RWPE1 (cell line): ENCODE results near the gene ASMTL.

ENCODE experiments used
- CTCF ChIA-PET: fragments of 350-600 bp; sonication (Branson Sonifier 250); formaldehyde crosslinking; extraction: SDS; loops from one replicate; lab custom pipeline; 2021; lab: Yijun Ruan, JAX
- POLR2A ChIA-PET: fragments of 400-600 bp; formaldehyde crosslinking; extraction: SDS; loops from one replicate; lab custom pipeline; 2020; ENCODE audit warnings: antibody characterized with exemption; ENCODE audit not compliant: low non-redundant PET; lab: Yijun Ruan, JAX
- DNase-seq: peaks from one replicate; pipeline ENCODE4 v3.0.0; 2012; ENCODE audit warnings: low spot score
- H3K27ac ChIP-seq: fragments of 450-650 bp; 2 replicates; pipeline ENCODE4 v1.5.1; 2017
- TF ChIP-seq, protein P1 (sequence below): fragments of 450-650 bp; conservative IDR thresholded peaks from 2 replicates; pipeline ENCODE4 v1.5.1; 2017; ENCODE audit warnings: low read depth, mild to moderate bottlenecking

The ASMTL gene

DNA sequence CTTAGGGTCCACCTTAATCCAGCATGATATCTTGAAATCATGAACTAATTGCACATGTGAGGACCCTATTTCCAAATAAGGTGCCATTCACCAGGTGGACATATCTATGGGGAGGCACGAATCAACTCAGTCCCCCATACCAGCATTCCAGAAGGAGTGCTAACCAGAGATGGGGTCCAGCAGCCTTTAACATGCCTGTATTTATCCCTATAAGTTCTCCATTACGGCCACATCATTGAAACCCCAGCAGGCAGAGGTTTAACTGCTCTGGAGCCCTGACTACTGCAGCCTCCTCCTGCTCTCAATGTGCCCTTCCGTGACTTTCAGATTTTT, 3.2 kb upstream of the ASMTL start:
- no peak overlapping the region for H3K27ac ChIP-seq
- ChIA-PET POLR2A (no interaction called here), CTCF (no interaction called here)
- TF ChIP-seq, protein P1, sequence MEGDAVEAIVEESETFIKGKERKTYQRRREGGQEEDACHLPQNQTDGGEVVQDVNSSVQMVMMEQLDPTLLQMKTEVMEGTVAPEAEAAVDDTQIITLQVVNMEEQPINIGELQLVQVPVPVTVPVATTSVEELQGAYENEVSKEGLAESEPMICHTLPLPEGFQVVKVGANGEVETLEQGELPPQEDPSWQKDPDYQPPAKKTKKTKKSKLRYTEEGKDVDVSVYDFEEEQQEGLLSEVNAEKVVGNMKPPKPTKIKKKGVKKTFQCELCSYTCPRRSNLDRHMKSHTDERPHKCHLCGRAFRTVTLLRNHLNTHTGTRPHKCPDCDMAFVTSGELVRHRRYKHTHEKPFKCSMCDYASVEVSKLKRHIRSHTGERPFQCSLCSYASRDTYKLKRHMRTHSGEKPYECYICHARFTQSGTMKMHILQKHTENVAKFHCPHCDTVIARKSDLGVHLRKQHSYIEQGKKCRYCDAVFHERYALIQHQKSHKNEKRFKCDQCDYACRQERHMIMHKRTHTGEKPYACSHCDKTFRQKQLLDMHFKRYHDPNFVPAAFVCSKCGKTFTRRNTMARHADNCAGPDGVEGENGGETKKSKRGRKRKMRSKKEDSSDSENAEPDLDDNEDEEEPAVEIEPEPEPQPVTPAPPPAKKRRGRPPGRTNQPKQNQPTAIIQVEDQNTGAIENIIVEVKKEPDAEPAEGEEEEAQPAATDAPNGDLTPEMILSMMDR = no peak
- no peak for DNase-seq

DNA sequence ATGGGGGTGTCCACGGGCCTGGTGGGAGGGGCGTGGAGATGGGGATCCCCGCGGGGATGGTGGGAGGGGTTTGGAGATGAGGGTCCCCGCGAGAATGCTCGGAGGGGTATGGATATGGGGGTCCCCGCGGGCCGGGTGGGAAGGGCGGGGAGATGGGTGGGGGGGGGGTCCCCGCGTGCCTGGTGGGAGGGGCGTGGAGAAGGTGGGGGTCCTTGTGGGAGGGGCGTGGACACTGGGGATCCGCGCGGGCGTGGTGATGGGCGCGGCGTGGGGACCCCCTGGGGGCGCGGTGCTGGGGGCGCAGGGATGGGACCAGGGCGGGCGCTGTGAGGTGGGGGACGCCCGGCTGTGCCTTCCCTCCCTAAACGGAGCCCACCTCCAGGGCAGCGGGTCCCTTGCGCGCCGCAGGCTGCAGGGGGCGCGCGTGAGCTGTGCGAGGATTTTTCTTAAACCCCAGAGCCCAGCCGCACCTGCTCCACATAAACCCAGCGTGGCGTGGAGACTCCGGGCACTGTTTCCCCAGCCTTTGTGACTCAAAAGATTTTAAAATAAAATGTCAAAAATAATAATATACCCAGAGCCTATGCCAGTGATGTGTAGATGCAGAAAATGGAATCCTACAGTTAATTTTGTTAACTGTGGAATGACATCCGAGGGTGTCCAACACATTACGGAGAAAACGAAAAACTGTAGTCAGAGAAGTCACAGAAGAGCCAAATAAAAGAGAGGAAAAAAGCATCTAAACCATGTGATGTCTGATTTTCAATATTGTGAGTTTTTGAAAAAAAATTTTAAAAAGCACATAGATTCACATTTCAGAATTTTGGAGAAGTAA, 1.5 kb upstream of the ASMTL start:
- ChIA-PET POLR2A (no interaction called here), CTCF (no interaction called here)
- TF ChIP-seq, protein P1 = peak; percentile 87
- peak; percentile 51 for DNase-seq
- H3K27ac ChIP-seq = no peak overlapping the region

DNA sequence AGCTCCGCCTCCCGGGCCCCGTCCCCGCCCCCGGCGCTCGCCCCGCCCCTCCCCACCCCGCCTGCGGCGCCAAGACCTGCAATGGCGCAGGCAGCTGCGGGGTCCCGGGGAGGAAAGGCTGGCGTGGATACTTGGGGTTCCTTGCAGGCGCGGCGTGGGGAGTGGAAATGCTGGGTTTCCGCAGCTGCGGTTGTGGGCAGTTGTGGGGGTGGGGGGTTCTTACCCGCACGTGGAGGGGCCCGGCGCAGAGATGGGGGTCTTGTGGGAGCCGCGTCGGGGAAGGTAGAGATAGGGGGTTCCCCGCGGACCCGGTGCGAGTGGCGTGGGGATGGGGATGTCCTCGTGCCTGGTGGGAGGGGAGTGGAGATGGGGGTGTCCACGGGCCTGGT, 680 bp upstream of the ASMTL start:
- peak overlapping the region; percentile 85 for H3K27ac ChIP-seq
- ChIA-PET CTCF (no interaction called here), POLR2A (no interaction called here)
- no peak for DNase-seq
- TF ChIP-seq, protein P1 = no peak

DNA sequence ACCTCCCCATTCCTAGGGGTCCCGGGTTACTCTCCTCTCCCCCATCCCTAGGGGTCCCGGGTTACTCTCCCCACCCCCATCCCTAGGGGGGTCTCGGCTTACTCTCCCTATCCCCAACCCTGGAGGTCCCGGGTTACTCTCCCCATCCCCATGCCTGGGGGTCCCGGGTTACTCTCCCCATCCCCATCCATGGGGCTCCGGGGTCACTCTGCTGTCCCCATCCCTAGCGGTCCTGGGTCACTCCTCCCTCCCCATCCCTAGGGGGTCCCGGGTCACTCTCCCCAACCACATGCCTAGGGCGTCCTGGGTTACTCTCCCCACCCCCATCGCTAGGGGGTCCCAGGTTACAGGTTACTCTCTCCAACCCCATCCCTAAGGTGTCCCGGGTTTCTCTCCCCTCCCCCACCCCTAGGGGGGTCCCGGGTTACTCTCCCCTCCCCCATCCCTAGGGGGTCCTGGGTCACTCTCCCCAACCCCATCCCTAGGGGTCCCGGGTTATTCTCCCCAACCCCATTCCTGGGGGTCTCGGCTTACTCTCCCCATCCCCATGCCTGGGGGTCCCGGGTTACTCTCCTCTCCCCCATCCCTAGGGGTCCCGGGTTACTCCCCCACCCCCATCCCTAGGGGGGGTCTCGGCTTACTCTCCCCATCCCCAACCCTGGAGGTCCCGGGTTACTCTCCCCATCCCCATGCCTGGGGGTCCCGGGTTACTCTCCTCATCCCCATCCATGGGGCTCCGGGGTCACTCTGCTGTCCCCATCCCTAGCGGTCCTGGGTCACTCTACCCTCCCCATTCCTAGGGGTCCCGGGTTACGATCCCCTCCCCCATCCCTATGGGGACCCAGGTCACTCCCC, 821 bp downstream of the ASMTL start:
- DNase-seq = no peak
- ChIA-PET CTCF (no interaction called here), POLR2A (no interaction called here)
- TF ChIP-seq, protein P1 = no peak
- H3K27ac ChIP-seq = peak overlapping the region; percentile 85

DNA sequence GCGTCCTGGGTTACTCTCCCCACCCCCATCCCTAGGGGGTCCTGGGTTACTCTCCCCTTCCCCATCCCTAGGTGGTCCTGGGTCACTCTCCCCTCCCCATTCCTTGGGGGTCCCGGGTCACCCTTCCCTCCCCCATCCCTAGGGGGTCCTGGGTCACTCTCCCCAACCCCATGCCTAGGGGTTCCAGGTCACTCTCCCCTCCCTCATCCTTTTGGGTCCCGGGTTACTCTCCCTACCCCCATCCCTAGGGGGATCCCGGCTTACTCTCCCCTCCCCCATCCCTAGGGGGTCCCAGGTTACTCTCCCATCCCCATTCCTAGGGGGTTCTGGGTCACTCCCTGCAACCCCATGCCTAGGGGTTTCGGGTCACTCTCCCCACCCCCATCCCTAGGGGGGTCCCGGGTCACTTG, 1.5 kb downstream of the ASMTL start:
- TF ChIP-seq, protein P1 = no peak
- DNase-seq = no peak
- CTCF ChIA-PET = no interaction called here
- POLR2A ChIA-PET = no interaction called here
- H3K27ac ChIP-seq = no peak overlapping the region

DNA sequence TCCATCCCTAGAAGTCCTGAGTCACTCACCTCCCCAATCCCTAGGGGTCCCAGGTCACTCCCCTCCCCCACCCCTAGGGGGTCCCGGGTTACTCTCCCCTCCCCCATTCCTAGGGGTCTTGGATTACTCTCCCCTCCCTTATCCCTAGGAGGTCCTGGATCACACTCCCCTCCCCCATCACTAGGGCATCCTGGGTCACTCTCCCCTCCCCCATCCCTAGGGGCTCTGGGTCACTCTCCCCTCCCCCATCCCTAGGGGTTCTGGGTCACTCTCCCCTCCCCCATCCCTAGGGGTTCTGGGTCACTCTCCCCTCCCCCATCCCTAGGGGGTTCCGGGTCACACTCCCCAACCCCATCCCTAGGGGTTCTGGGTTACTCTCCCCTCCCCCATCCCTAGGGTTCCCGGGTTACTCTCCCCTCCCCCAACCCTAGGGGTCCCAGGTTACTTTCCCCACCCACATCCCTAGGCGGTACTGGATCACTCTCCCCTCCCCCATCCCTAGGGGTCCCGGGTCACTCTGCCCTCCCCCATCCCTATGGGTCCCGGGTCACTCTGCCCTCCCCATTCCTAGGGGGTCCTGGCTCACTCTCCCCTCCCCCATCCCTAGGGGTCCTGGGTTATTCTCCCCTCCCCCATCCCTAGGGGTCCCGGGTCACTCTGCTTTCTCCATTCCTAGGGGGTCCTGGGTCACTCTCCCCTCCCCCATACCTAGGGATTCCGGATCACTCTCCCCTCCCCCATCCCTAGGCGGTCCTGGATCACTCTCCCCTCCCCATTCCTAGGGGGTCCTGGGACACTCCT, 2.1 kb downstream of the ASMTL start:
- no peak overlapping the region for H3K27ac ChIP-seq
- TF ChIP-seq, protein P1 = no peak
- CTCF ChIA-PET = no interaction called here
- DNase-seq = no peak
- POLR2A ChIA-PET = no interaction called here
